B cell (primary cell): Measurements from ENCODE around the gene ZBTB8B. TPM values are rescaled to one million over a fixed set of nuclear protein-coding genes. Genes with fewer than 3 reads are reported as not detected.

Experiments
- ATAC-seq: fragments of 200-7000 bp; cut with Tn5 transposase; one replicate; pipeline ENCODE4 v1.10.0; 2021; ENCODE audit warnings: low read depth, mild to moderate bottlenecking, moderate number of reproducible peaks, moderate library complexity
- CTCF ChIA-PET: fragments of 350-600 bp; sonication (Branson Sonifier 250); formaldehyde crosslinking; loops from one replicate; lab custom pipeline; 2021; ENCODE audit warnings: antibody characterized with exemption, inconsistent platforms; lab: Charles Lee
- POLR2A ChIA-PET: fragments of 350-600 bp; sonication (Branson Sonifier 250); formaldehyde crosslinking; loops from one replicate; lab custom pipeline; 2021; ENCODE audit warnings: antibody characterized with exemption; lab: Charles Lee
- DNase-seq: peaks from one replicate; pipeline ENCODE4 v3.0.0; 2013
- H2AFZ ChIP-seq: 2 replicates; pipeline ENCODE4 v1.6.1; 2012; ENCODE audit warnings: mild to moderate bottlenecking, low read depth, low read length; ENCODE audit not compliant: insufficient read depth, poor library complexity, severe bottlenecking
- H3K27ac ChIP-seq, 2 donors: 1 replicate in 1 of 2; 2 replicates in 1 of 2; pipeline ENCODE4 v1.5.1; 2012 to 2013; ENCODE audit warnings: low read length in 2 of 2, mild to moderate bottlenecking in 2 of 2, moderate library complexity in 1 of 2
- H3K27me3 ChIP-seq, 4 experiments: fragments of 200-600 bp in 1 of 4; sonication (generic) in 1 of 4; replicated peaks in 1 of 4; 1 replicate in 2 of 4; 2 replicates in 2 of 4; pipeline versions ENCODE4 v1.6.1 to v1.7.0; 2013 to 2016; ENCODE audit warnings: low read length in 3 of 4, mild to moderate bottlenecking in 2 of 4, mixed read lengths in 1 of 4, moderate library complexity in 1 of 4; ENCODE audit not compliant: insufficient read depth in 4 of 4, control insufficient read depth in 3 of 4; ENCODE audit errors: control extremely low read depth in 1 of 4
- H3K36me3 ChIP-seq, 2 experiments: replicated peaks in 1 of 2; 1 replicate in 1 of 2; 2 replicates in 1 of 2; pipeline versions ENCODE4 v1.6.1 to v1.7.1; 2013; ENCODE audit warnings: low read length in 1 of 2; ENCODE audit not compliant: insufficient read depth in 2 of 2, control insufficient read depth in 1 of 2; ENCODE audit errors: control extremely low read depth in 1 of 2, extremely low read depth in 1 of 2
- H3K4me1 ChIP-seq, 2 donors: fragments of 200-600 bp in 1 of 2; sonication (generic) in 1 of 2; 1 replicate in 1 of 2; 2 replicates in 1 of 2; pipeline versions ENCODE4 v1.5.1 to v1.6.1; 2013 to 2017; ENCODE audit warnings: low read length in 2 of 2; ENCODE audit not compliant: control insufficient read depth in 2 of 2, insufficient read depth in 2 of 2
- H3K4me2 ChIP-seq: replicated peaks from 2 replicates; pipeline ENCODE3; 2012; ENCODE audit warnings: mild to moderate bottlenecking, low read depth, low read length; ENCODE audit not compliant: poor library complexity, severe bottlenecking
- H3K4me3 ChIP-seq, 5 experiments: fragments of 200-600 bp in 1 of 5; sonication (generic) in 1 of 5; 1 replicate in 3 of 5; 2 replicates in 2 of 5; pipeline versions ENCODE4 v1.5.1 to v1.7.0; 2011 to 2016; ENCODE audit warnings: low read length in 4 of 5, mild to moderate bottlenecking in 4 of 5, low read depth in 2 of 5, control low read depth in 1 of 5, moderate library complexity in 1 of 5; ENCODE audit not compliant: insufficient read depth in 1 of 5; ENCODE audit errors: control extremely low read depth in 1 of 5, extremely low read depth in 1 of 5
- H3K79me2 ChIP-seq: fragments of 200-600 bp; sonication (generic); one replicate; pipeline ENCODE4 v1.6.0; 2016; ENCODE audit warnings: low read length; ENCODE audit not compliant: control insufficient read depth, insufficient read depth
- H3K9ac ChIP-seq: fragments of 200-600 bp; sonication (generic); 2 replicates; pipeline ENCODE4 v1.6.1; 2017; ENCODE audit warnings: mild to moderate bottlenecking, low read length, moderate library complexity
- H3K9me3 ChIP-seq, 3 donors: one replicate each; pipeline versions ENCODE4 v1.6.1 to v1.7.1; 2013; ENCODE audit warnings: low read length in 2 of 3; ENCODE audit not compliant: control insufficient read depth in 2 of 3, insufficient read depth in 1 of 3; ENCODE audit errors: control extremely low read depth in 1 of 3
- H4K20me1 ChIP-seq: 2 replicates; pipeline ENCODE4 v1.6.0; 2012; ENCODE audit warnings: mild to moderate bottlenecking, low read length; ENCODE audit not compliant: insufficient read depth, control insufficient read depth, poor library complexity, severe bottlenecking
- H3K27ac Mint-ChIP-seq: one replicate; pipeline ENCODE4 v1.8.0; 2021; ENCODE audit warnings: mixed read lengths
- H3K27me3 Mint-ChIP-seq: one replicate; pipeline ENCODE4 v1.8.0; 2021; ENCODE audit warnings: mixed read lengths
- H3K4me1 Mint-ChIP-seq: one replicate; pipeline ENCODE4 v1.8.0; 2021; ENCODE audit warnings: mixed read lengths
- H3K4me3 Mint-ChIP-seq: one replicate; pipeline ENCODE4 v1.8.0; 2021; ENCODE audit warnings: mixed read lengths
- H3K9me3 Mint-ChIP-seq: one replicate; pipeline ENCODE4 v1.8.0; 2022; ENCODE audit warnings: mixed read lengths; ENCODE audit not compliant: insufficient read depth
- EZH2 ChIP-seq: IDR thresholded peaks from 2 replicates; pipeline ENCODE4 v1.6.1; 2012; ENCODE audit warnings: borderline replicate concordance, low read depth, mild to moderate bottlenecking, moderate library complexity, low read length; ENCODE audit not compliant: insufficient read depth, poor library complexity, severe bottlenecking
- WGBS: methylation state at CpG from one replicate; pipeline ENCODE4 v1.1.5; 2013; ENCODE audit warnings: missing lambda C conversion rate; ENCODE audit not compliant: insufficient coverage; 5-methylcytosine and 5-hydroxymethylcytosine counted together
- intact Hi-C: fragments of 100-400 bp; cut with micrococcal nuclease; formaldehyde crosslinking; loops from one replicate; pipeline ENCODE4 v1.10.0; 2022
- polyA plus RNA-seq: library from polyadenylated mRNA; depleted of rRNA; stranded (reverse); fragments of >200 nt; gene quantifications from 2 replicates; pipeline ENCODE4 v1.2.3, GENCODE V29; 2012
- total RNA-seq, 2 donors: library from RNA; stranded (reverse); fragments of 120-200 nt in 1 of 2; gene quantifications; 1 replicate in 1 of 2; 2 replicates in 1 of 2; pipeline versions ENCODE4 v1.2.3 to v1.2.4, GENCODE V29; 2013 to 2022
- TF ChIP-seq, protein P1 (sequence below): fragments of 200-600 bp; IDR thresholded peaks from one replicate; pipeline ENCODE4 v1.8.0; 2022; ENCODE audit warnings: antibody characterized with exemption, mild to moderate bottlenecking

ZBTB8B gene
- total and polyA plus RNA-seq, 2 donors (not counting 1 experiment from before 2014, with no cell fraction given) = 0.02 TPM; not detected in 1

DNA sequence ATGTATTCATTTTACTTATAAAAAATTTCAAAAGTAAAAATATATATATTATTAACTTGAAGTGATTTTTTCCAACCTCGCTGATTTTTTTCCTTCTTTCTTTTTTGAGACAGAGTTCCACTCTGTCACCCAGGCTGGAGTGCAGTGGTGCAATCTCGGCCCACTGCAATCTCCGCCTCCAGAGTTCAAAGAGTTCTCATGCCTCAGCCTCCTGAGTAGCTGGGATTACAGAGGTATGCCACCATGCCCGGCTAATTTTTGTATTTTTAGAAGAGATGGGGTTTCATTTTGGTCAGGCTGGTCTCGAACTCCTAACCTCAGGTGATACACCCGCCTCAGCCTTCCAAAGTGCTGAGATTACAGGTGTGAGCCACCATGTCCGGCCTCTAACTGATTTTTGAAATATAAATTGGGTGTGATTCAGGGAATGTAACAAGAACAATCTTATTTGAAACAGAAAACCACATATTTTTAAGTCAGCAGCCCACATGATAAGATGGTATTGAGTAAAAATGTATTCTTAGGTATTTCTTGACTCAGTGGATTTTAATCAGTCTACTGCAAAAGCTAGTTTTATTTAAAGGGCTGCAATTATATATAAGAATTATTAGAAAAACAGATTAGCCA lies 30.0 kb downstream of the ZBTB8B start:
- ATAC-seq (no peak), DNase-seq (no peak)
- CTCF ChIA-PET = no interaction called here
- H3K9ac ChIP-seq = no peak overlapping the region
- intact Hi-C loops = no loop called here
- POLR2A ChIA-PET = no interaction called here
- peaks cover 2% of the 10 kb centered on the region for H3K4me1 Mint-ChIP-seq
- no peaks in the 10 kb centered on the region for H3K9me3 Mint-ChIP-seq
- H3K9me3 ChIP-seq = no peaks in the 10 kb centered on the region
- no peaks in the 10 kb centered on the region for H4K20me1 ChIP-seq
- no peak overlapping the region for H3K4me2 ChIP-seq
- 79% methylated on average over 3 of the region's 7 CpGs for WGBS
- peaks cover 0 to 11% (median 4%) of the 10 kb centered on the region in 4 experiments for H3K27me3 ChIP-seq
- H3K27ac ChIP-seq = no peak overlapping the region
- no peaks in the 10 kb centered on the region for H3K79me2 ChIP-seq
- no peaks in the 10 kb centered on the region for H3K36me3 ChIP-seq
- H3K4me3 ChIP-seq = no peak overlapping the region
- peaks cover 33% of the 10 kb centered on the region for H3K27me3 Mint-ChIP-seq
- no peak for TF ChIP-seq EZH2
- TF ChIP-seq, protein P1, sequence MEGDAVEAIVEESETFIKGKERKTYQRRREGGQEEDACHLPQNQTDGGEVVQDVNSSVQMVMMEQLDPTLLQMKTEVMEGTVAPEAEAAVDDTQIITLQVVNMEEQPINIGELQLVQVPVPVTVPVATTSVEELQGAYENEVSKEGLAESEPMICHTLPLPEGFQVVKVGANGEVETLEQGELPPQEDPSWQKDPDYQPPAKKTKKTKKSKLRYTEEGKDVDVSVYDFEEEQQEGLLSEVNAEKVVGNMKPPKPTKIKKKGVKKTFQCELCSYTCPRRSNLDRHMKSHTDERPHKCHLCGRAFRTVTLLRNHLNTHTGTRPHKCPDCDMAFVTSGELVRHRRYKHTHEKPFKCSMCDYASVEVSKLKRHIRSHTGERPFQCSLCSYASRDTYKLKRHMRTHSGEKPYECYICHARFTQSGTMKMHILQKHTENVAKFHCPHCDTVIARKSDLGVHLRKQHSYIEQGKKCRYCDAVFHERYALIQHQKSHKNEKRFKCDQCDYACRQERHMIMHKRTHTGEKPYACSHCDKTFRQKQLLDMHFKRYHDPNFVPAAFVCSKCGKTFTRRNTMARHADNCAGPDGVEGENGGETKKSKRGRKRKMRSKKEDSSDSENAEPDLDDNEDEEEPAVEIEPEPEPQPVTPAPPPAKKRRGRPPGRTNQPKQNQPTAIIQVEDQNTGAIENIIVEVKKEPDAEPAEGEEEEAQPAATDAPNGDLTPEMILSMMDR = no peak
- no peak overlapping the region for H3K27ac Mint-ChIP-seq
- H3K4me3 Mint-ChIP-seq = no peak overlapping the region
- H2AFZ ChIP-seq = no peak overlapping the region
- H3K4me1 ChIP-seq = peaks cover 0 to under 1% of the 10 kb centered on the region in 2 donors

DNA sequence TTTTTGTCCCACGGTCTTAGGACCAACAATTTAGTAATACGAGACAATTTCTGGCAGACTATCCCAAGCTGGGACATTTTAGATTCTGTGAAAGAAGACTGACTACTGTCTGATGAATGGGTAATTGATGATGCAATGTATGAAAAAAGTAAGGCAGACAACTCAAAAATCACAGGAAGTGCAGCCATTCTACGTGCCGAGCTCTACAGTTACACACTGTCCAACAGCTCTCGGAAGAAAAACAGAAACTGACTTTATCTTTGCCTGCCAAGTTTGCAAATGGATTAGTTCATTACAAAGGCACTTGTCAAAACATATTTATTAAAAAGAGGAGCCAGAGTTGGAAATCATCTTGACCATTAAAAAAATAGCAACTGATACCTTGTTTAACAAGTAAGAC lies 31.3 kb downstream of the ZBTB8B start:
- no peaks in the 10 kb centered on the region for H3K9me3 ChIP-seq
- H3K27me3 ChIP-seq = peaks cover 0 to 18% (median 7%) of the 10 kb centered on the region in 4 experiments
- 100% methylated on average over 1 of the region's 5 CpGs for WGBS
- no peak overlapping the region for H3K27ac ChIP-seq
- ATAC-seq (no peak), DNase-seq (no peak)
- H3K79me2 ChIP-seq = no peaks in the 10 kb centered on the region
- H3K4me2 ChIP-seq = no peak overlapping the region
- ChIA-PET POLR2A (no interaction called here), CTCF (no interaction called here)
- H3K4me3 ChIP-seq = no peak overlapping the region
- TF ChIP-seq EZH2 = no peak
- TF ChIP-seq, protein P1 = no peak
- Mint-ChIP-seq H3K27me3 (peaks cover 33% of the 10 kb centered on the region), H3K4me1 (peaks cover 5% of the 10 kb centered on the region), H3K4me3 (no peak overlapping the region), H3K9me3 (no peaks in the 10 kb centered on the region), H3K27ac (no peak overlapping the region)
- intact Hi-C loops = no loop called here
- no peaks in the 10 kb centered on the region for H4K20me1 ChIP-seq
- no peak overlapping the region for H3K9ac ChIP-seq
- no peak overlapping the region for H2AFZ ChIP-seq
- H3K36me3 ChIP-seq = no peaks in the 10 kb centered on the region
- peaks cover 2 to 7% of the 10 kb centered on the region in 2 donors for H3K4me1 ChIP-seq
